Thymus (tissue), 11 donors: ENCODE data around the gene LFNG. TPM values are rescaled to one million over a fixed set of nuclear protein-coding genes. Genes with fewer than 3 reads are reported as not detected.

Experiments used
- DNase-seq, 9 donors: peaks; one replicate each; pipeline ENCODE4 v3.0.0-alpha.2; 2013; ENCODE audit warnings: low spot score in 9 of 9, low read depth in 6 of 9, missing footprints in 1 of 9
- H3K27ac ChIP-seq, 2 donors: one replicate each; pipeline ENCODE4 v1.5.1; 2013; ENCODE audit warnings: control low read depth in 1 of 2, low read depth in 1 of 2, low read length in 1 of 2, mild to moderate bottlenecking in 1 of 2, moderate library complexity in 1 of 2
- H3K27me3 ChIP-seq, 2 donors: one replicate each; pipeline ENCODE4 v1.5.1; 2013; ENCODE audit warnings: low read length in 1 of 2; ENCODE audit not compliant: control insufficient read depth in 2 of 2, insufficient read depth in 1 of 2
- H3K36me3 ChIP-seq, 2 donors: one replicate each; pipeline ENCODE4 v1.5.1; 2013; ENCODE audit warnings: low read length in 1 of 2, mild to moderate bottlenecking in 1 of 2, moderate library complexity in 1 of 2; ENCODE audit not compliant: control insufficient read depth in 2 of 2, insufficient read depth in 2 of 2
- H3K4me1 ChIP-seq, 2 donors: one replicate each; pipeline ENCODE4 v1.5.1; 2013; ENCODE audit warnings: low read length in 2 of 2; ENCODE audit not compliant: control insufficient read depth in 2 of 2, insufficient read depth in 2 of 2
- H3K4me3 ChIP-seq, 2 donors: one replicate each; pipeline ENCODE4 v1.5.1; 2013; ENCODE audit warnings: low read length in 2 of 2, control low read depth in 1 of 2, mild to moderate bottlenecking in 1 of 2
- H3K9me3 ChIP-seq, 2 donors: one replicate each; pipeline ENCODE4 v1.5.1; 2013; ENCODE audit warnings: low read length in 1 of 2, mild to moderate bottlenecking in 1 of 2; ENCODE audit not compliant: control insufficient read depth in 2 of 2, insufficient read depth in 1 of 2
- WGBS: extraction: QIAGEN DNeasy Blood & Tissue Kit; methylation state at CpG from one replicate; pipeline ENCODE4 v1.1.7; 2013; 5-methylcytosine and 5-hydroxymethylcytosine counted together
- polyA plus RNA-seq: library from polyadenylated mRNA; stranded (reverse); fragments of 200-250 nt; gene quantifications from one replicate; pipeline ENCODE4 v1.2.3, GENCODE V29; 2013
- total RNA-seq: library from RNA; stranded (reverse); fragments of 120-200 nt; gene quantifications from one replicate; pipeline ENCODE4 v1.2.4, GENCODE V29; 2013
- donor health status: healthy.

LFNG gene
- total and polyA plus RNA-seq, 2 donors, result 10.1 to 13.6 TPM

DNA sequence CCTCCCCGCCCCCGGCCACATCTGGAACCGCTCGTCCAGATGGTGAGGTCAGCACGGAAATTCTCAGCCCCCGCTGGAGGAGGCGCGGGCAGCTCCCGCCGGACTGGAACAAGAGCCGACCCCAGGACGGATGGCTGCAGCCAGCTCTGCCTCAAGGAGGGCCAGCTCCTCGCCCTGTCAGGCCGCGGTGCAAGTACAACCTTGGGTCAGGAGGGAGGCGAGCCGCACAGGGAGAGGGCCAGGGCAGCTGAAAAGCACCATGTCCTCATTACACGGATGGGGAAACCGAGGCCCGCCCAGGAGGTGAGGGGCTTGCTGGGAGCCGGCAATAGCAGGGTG is 39.5 kb upstream of the LFNG start:
- peaks cover 0 to 23% of the 10 kb centered on the region in 2 donors for H3K27me3 ChIP-seq
- H3K4me3 ChIP-seq, result no peak overlapping the region
- H3K27ac ChIP-seq, result no peak overlapping the region
- no peak for DNase-seq
- H3K9me3 ChIP-seq, result peaks cover 3 to 15% of the 10 kb centered on the region in 2 donors
- no peaks in the 10 kb centered on the region for H3K36me3 ChIP-seq
- WGBS, result 86% methylated on average over 21 of the region's 21 CpGs
- peaks cover 0 to 12% of the 10 kb centered on the region in 2 donors for H3K4me1 ChIP-seq

DNA sequence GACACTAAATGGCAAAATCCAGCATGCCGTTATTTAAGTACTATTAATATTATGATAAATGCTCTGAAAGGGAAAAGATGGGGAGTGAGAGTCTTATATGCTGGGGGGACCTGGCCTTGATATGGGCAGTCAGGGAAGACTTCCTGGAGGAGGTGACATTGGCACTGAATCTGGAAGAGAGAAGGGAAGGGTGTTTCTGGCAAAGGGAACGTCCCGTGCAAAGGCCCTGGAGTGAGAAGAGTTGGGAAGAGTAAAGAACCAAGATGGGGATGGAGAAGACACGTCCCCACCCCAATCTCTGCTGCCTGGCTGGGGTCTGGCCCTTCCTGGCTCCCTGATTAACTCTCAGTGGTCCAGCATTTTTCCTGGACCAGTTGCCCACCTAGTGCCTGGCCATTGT is 38.4 kb upstream of the LFNG start:
- WGBS, result 92% methylated on average over 4 of the region's 4 CpGs
- Histone ChIP-seq H3K27me3 (peaks cover 0 to 23% of the 10 kb centered on the region in 2 donors), H3K27ac (no peak overlapping the region), H3K36me3 (no peaks in the 10 kb centered on the region), H3K4me1 (peaks cover 0 to 12% of the 10 kb centered on the region in 2 donors), H3K4me3 (no peak overlapping the region), H3K9me3 (peaks cover 3 to 15% of the 10 kb centered on the region in 2 donors)
- DNase-seq, result no peak

DNA sequence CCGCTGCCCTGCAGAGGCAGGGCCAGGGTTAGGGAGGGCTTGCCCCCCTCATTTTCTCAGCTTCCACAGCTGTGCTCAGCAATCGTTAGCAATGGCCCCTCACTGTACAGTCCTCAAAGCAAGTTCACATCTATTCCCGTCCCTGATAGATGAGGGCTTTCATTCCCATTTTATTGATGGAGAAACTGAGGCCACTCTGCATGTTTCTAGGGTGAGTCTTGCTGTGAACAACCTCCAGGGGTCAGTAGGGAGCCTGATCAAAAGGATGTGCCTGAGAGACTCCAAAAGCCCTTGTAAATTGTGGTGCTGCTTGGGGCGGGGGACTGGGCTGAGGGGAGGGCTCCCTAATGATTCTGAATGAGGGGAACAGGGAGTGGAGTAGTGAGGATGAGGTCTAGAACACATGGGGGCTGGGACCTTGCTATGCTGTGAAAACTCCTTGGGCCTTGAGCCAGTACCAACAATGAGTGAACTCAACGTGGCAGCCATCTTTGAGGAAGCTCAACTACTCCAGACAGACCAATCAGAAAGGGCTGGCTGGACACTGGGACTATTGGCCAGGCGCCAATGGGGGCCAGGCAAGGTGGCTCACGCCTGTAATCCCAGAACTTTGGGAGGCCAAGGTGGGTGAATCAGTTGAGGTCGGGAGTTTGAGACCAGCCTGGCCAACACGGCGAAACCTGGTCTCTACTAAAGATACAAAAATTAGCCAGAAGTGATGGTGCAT is 36.7 kb upstream of the LFNG start:
- Histone ChIP-seq H3K4me3 (no peak overlapping the region), H3K4me1 (peaks cover 0 to 11% of the 10 kb centered on the region in 2 donors), H3K36me3 (no peaks in the 10 kb centered on the region), H3K9me3 (peaks cover 3 to 15% of the 10 kb centered on the region in 2 donors), H3K27me3 (peaks cover 0 to 13% of the 10 kb centered on the region in 2 donors), H3K27ac (no peak overlapping the region)
- DNase-seq, result no peak
- 86% methylated on average over 10 of the region's 10 CpGs for WGBS

DNA sequence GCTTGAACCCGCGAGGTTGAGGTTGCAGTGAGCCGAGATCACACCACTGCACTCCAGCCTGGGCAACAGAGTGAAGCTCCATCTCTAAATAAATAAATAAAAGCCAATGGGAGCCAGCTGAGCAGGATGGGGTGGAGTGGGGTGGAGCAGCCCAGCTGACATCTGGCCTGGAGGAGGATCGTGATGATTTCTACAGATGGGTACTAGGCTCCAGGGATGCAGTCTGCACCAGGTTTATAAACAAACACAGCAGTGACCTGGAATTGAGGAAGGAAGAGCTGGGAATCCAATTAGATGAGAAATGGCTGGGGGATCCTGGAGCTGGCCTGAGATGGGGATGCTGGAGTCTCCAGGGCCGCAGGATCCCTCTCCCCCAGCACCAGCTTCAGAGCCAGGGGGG is 36.1 kb upstream of the LFNG start:
- Histone ChIP-seq H3K4me3 (no peak overlapping the region), H3K36me3 (no peaks in the 10 kb centered on the region), H3K27ac (no peak overlapping the region), H3K9me3 (peaks cover 3 to 15% of the 10 kb centered on the region in 2 donors), H3K4me1 (peaks cover 0 to 7% of the 10 kb centered on the region in 2 donors), H3K27me3 (peaks cover 0 to 8% of the 10 kb centered on the region in 2 donors)
- WGBS, result 85% methylated on average over 5 of the region's 5 CpGs
- DNase-seq, result no peak

DNA sequence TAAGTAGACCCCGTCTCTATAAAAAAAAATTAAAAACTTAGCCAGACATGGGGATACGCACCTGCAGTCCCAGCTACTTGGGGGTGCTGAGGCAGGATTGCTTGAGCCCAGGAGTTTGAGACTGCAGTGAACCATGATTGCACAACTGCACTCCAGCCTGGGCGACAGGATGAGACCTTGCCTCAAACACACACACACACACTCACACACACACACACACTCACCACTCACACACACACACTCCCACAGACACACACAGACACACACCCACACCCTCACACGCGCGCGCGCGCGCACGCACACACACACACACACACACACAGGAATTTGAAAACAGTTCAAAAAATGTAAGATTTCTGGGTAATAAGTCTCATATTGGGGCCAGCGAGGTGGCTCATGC is 34.7 kb upstream of the LFNG start:
- Histone ChIP-seq H3K27me3 (peaks cover 0 to 2% of the 10 kb centered on the region in 2 donors), H3K4me1 (peaks cover 0 to 9% of the 10 kb centered on the region in 2 donors), H3K9me3 (peaks cover 3 to 15% of the 10 kb centered on the region in 2 donors), H3K27ac (no peak overlapping the region), H3K4me3 (no peak overlapping the region), H3K36me3 (no peaks in the 10 kb centered on the region)
- no peak for DNase-seq
- WGBS, result 86% methylated on average over 12 of the region's 12 CpGs

DNA sequence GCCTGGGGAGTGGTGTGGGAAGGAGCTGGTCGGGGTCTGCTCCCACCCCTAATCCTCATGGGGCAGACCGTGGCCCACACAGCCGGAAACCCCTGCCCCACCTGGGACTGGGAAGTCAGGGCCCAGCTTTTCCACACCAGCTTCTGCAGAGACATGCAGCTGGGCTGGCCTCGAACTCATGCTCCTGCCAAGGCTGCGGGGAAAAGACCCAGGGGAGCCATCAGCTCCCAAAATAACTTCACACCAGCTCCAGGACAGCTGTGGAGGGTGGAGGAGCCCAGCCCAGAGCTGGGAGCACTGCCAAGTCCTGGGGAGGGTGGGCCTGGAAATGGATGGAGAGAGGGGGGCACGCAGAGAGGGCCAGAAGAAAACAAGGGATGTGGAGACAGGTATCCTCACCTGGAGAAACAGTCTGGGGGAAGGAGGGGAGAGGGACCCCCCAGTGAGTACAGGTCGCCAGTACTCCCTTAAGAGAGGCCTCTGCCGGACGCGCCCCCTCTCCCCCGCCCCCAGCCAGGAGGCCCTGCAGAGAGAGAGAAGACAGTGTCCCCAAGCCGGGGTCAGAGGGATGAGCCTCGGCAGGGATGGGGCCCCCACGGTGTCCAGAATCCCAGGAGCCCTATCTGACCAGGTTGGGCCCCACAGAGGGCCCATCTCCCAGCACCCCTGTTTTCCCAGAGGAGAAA is 31.8 kb upstream of the LFNG start:
- H3K36me3 ChIP-seq, result no peaks in the 10 kb centered on the region
- H3K27me3 ChIP-seq, result peaks cover 0 to 2% of the 10 kb centered on the region in 2 donors
- no peak overlapping the region for H3K4me3 ChIP-seq
- no peak for DNase-seq
- peaks cover 0 to 9% of the 10 kb centered on the region in 2 donors for H3K4me1 ChIP-seq
- 93% methylated on average over 14 of the region's 14 CpGs for WGBS
- H3K9me3 ChIP-seq, result peaks cover 3 to 8% of the 10 kb centered on the region in 2 donors
- no peak overlapping the region for H3K27ac ChIP-seq

DNA sequence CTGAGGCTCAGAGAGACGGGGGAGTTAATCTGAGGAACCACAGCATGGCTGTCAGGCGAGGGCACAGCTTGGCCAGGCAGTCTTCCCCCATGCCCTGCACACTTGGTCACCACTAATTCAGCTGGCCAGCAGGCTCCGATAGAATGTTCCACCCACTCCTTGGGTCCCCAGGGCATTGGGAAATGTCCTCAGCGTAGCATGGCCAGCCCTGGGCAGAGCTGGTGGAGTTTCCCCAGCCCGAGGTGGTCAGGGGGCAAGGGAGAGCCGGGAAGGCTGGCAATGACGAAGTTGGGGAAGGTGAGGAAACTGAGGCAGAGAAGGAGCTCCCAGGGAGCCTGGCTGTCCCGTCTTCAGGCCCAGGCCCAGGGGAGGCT is 31.3 kb upstream of the LFNG start:
- Histone ChIP-seq H3K4me1 (peaks cover 0 to 9% of the 10 kb centered on the region in 2 donors), H3K9me3 (peaks cover 0 to 3% of the 10 kb centered on the region in 2 donors), H3K27me3 (peaks cover 0 to 2% of the 10 kb centered on the region in 2 donors), H3K4me3 (no peak overlapping the region), H3K27ac (no peak overlapping the region), H3K36me3 (no peaks in the 10 kb centered on the region)
- DNase-seq, result no peak
- 91% methylated on average over 8 of the region's 8 CpGs for WGBS

DNA sequence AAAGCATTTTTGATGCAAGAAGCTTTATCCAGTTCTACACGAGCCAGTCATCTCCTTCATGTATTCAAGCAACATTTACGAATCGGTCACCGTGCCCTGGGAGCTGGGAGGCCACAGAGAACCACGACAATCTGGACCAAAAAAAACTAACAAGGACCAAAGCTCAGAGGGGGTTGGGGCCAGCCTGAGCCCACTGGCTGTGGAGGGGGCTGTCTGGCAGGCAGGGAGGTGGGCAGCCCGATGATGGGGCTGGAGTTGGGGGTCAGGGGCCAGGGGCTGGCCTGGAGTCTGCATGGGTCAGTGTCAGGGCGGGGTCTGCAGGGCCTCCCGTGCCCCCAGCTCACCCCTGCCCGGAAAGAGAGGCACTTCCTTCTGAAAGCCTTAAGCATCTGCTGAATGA is 30.9 kb upstream of the LFNG start:
- peaks cover 0 to 9% of the 10 kb centered on the region in 2 donors for H3K4me1 ChIP-seq
- H3K9me3 ChIP-seq, result no peaks in the 10 kb centered on the region
- no peaks in the 10 kb centered on the region for H3K36me3 ChIP-seq
- H3K4me3 ChIP-seq, result no peak overlapping the region
- H3K27me3 ChIP-seq, result peaks cover 0 to 2% of the 10 kb centered on the region in 2 donors
- H3K27ac ChIP-seq, result no peak overlapping the region
- DNase-seq, result no peak
- WGBS, result 58% methylated on average over 9 of the region's 9 CpGs

DNA sequence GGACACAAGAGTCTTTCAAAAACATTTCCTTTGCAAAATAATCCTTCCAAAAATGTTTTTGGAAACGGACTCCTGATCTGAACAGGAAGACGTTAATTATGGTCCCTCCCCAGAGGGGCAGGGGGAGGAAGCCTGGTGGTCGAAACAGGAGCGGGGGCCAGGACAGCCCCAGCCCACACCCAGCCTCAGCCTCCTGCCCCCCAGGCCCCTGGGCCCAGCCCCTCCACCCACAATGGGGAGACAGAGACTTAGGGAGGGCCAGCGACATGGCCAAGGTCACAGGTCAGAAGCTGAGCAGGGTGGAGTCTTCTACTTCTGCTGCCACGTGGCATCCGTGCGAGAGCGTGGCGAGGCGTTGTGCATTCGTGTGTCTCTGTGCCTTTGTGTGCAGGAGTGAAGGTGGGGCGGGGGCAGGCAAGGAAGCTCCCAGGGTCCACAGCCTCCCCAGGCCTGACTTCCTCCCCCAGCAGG is 29.4 kb upstream of the LFNG start:
- Histone ChIP-seq H3K36me3 (no peaks in the 10 kb centered on the region), H3K4me1 (peaks cover 0 to 12% of the 10 kb centered on the region in 2 donors), H3K4me3 (no peak overlapping the region), H3K27me3 (peaks cover 0 to 2% of the 10 kb centered on the region in 2 donors), H3K9me3 (no peaks in the 10 kb centered on the region), H3K27ac (no peak overlapping the region)
- no peak for DNase-seq
- WGBS, result 90% methylated on average over 13 of the region's 13 CpGs
